ENCODE data around the gene TNS3.

Gene TNS3

GRCh38 chr7:47259682-47260081, 322.2 kb downstream of the TNS3 start:
- peaks cover 7% of the 10 kb centered on the region for H3K4me1 ChIP-seq (ENCODE audit: control insufficient read depth, low read length)
- H3K9me2 ChIP-seq (replicated peaks; ENCODE audit: control insufficient read depth, low read length), result no peaks in the 10 kb centered on the region
- no peak overlapping the region for H3K27ac ChIP-seq (ENCODE audit: low read depth, low read length)
- peaks cover 9% of the 10 kb centered on the region; the same call in 1 of the 2 replicates for H3K27me3 ChIP-seq (ENCODE audit: control insufficient read depth, low read length)
- no peak overlapping the region for H3K4me3 ChIP-seq (ENCODE audit: low read length)
- H3K36me3 ChIP-seq (ENCODE audit: control insufficient read depth, low read length), result no peaks in the 10 kb centered on the region
- no peaks in the 10 kb centered on the region for H3F3A ChIP-seq (ENCODE audit: control insufficient read depth, insufficient read depth)
- no peaks in the 10 kb centered on the region for H3K79me2 ChIP-seq (ENCODE audit: control insufficient read depth, low read length)
- H3K9me3 ChIP-seq (ENCODE audit: control insufficient read depth, insufficient read depth, low read length), result no peaks in the 10 kb centered on the region
- TF ChIP-seq CTCF (IDR thresholded peaks at IDR 0.05; ENCODE audit: low read depth, low read length, poor library complexity, severe bottlenecking) (no peak), EZH2phosphoT487 (IDR thresholded peaks at IDR 0.05; ENCODE audit: borderline replicate concordance, low read length) (no peak)
- H4K20me1 ChIP-seq (ENCODE audit: control insufficient read depth, insufficient read depth, low read depth, low read length), result no peaks in the 10 kb centered on the region
- H3K4me2 ChIP-seq (ENCODE audit: low read length), result no peak overlapping the region

GRCh38 chr7:47258798-47259197, 323.1 kb downstream of the TNS3 start:
- Histone ChIP-seq H3K79me2 (ENCODE audit: control insufficient read depth, low read length) (no peaks in the 10 kb centered on the region), H3K4me2 (ENCODE audit: low read length) (no peak overlapping the region), H3K9me2 (replicated peaks; ENCODE audit: control insufficient read depth, low read length) (no peaks in the 10 kb centered on the region), H4K20me1 (ENCODE audit: control insufficient read depth, insufficient read depth, low read depth, low read length) (no peaks in the 10 kb centered on the region), H3K36me3 (ENCODE audit: control insufficient read depth, low read length) (no peaks in the 10 kb centered on the region), H3K9me3 (ENCODE audit: control insufficient read depth, insufficient read depth, low read length) (no peaks in the 10 kb centered on the region), H3K4me1 (ENCODE audit: control insufficient read depth, low read length) (peaks cover 14% of the 10 kb centered on the region), H3K4me3 (ENCODE audit: low read length) (no peak overlapping the region), H3K27me3 (ENCODE audit: control insufficient read depth, low read length) (peaks cover 9% of the 10 kb centered on the region; the same call in 1 of the 2 replicates), H3F3A (ENCODE audit: control insufficient read depth, insufficient read depth) (no peaks in the 10 kb centered on the region), H3K27ac (ENCODE audit: low read depth, low read length) (no peak overlapping the region)
- no peak for TF ChIP-seq EZH2phosphoT487 (IDR thresholded peaks at IDR 0.05; ENCODE audit: borderline replicate concordance, low read length)
- TF ChIP-seq CTCF (IDR thresholded peaks at IDR 0.05; ENCODE audit: low read depth, low read length, poor library complexity, severe bottlenecking), result no peak

- Histone ChIP-seq H3K4me3 (ENCODE audit: low read length) (no peak overlapping the region), H3K9me2 (replicated peaks; ENCODE audit: control insufficient read depth, low read length) (no peaks in the 10 kb centered on the region), H3K9me3 (ENCODE audit: control insufficient read depth, insufficient read depth, low read length) (peaks cover 3% of the 10 kb centered on the region; the same call in 1 of the 2 replicates), H3F3A (ENCODE audit: control insufficient read depth, insufficient read depth) (no peaks in the 10 kb centered on the region), H3K36me3 (ENCODE audit: control insufficient read depth, low read length) (no peaks in the 10 kb centered on the region), H3K4me2 (ENCODE audit: low read length) (no peak overlapping the region), H3K27me3 (ENCODE audit: control insufficient read depth, low read length) (peaks cover 9% of the 10 kb centered on the region; the same call in 1 of the 2 replicates), H3K79me2 (ENCODE audit: control insufficient read depth, low read length) (no peaks in the 10 kb centered on the region), H3K27ac (ENCODE audit: low read depth, low read length) (no peak overlapping the region), H3K4me1 (ENCODE audit: control insufficient read depth, low read length) (peaks cover 14% of the 10 kb centered on the region), H4K20me1 (ENCODE audit: control insufficient read depth, insufficient read depth, low read depth, low read length) (no peaks in the 10 kb centered on the region)
- no peak for TF ChIP-seq EZH2phosphoT487 (IDR thresholded peaks at IDR 0.05; ENCODE audit: borderline replicate concordance, low read length)
- no peak for TF ChIP-seq CTCF (IDR thresholded peaks at IDR 0.05; ENCODE audit: low read depth, low read length, poor library complexity, severe bottlenecking)
These were observed 325.9 kb downstream of the TNS3 start for GRCh38 chr7:47256016-47256415.

All from DOHH2 (cell line).